WI38 (cell line): ENCODE results near the gene AKAP5.

Experiments used
- H3K4me3 ChIP-seq: 2 replicates; pipeline ENCODE4 v1.5.1; 2011; ENCODE audit warnings: low read depth, mild to moderate bottlenecking, control low read depth, low read length
- TF ChIP-seq, protein P1 (sequence below): IDR thresholded peaks from 2 replicates; pipeline ENCODE4 v1.5.1; 2012; ENCODE audit warnings: low read depth, mild to moderate bottlenecking, control low read depth, low read length

AKAP5 gene

DNA sequence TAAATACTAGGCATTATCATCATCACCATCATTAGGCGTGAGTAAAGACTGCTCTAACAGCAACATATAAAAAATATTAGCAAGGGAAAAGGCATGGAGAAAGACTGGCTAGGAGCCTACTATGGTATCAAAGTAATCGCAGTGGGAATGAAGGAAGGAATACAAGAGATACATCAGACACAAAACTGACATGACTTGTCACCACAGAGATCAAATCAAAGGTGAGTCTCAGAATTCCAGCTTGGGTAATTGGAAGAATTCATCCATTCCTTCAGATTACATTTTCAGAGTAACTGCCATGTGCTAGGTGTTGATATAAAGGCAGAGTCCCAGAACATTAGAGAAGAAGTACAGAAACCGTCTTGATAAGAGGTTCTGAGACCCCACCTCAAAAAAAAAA, 28.2 kb downstream of the AKAP5 start:
- TF ChIP-seq, protein P1, sequence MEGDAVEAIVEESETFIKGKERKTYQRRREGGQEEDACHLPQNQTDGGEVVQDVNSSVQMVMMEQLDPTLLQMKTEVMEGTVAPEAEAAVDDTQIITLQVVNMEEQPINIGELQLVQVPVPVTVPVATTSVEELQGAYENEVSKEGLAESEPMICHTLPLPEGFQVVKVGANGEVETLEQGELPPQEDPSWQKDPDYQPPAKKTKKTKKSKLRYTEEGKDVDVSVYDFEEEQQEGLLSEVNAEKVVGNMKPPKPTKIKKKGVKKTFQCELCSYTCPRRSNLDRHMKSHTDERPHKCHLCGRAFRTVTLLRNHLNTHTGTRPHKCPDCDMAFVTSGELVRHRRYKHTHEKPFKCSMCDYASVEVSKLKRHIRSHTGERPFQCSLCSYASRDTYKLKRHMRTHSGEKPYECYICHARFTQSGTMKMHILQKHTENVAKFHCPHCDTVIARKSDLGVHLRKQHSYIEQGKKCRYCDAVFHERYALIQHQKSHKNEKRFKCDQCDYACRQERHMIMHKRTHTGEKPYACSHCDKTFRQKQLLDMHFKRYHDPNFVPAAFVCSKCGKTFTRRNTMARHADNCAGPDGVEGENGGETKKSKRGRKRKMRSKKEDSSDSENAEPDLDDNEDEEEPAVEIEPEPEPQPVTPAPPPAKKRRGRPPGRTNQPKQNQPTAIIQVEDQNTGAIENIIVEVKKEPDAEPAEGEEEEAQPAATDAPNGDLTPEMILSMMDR, result no peak
- H3K4me3 ChIP-seq, result no peak overlapping the region

DNA sequence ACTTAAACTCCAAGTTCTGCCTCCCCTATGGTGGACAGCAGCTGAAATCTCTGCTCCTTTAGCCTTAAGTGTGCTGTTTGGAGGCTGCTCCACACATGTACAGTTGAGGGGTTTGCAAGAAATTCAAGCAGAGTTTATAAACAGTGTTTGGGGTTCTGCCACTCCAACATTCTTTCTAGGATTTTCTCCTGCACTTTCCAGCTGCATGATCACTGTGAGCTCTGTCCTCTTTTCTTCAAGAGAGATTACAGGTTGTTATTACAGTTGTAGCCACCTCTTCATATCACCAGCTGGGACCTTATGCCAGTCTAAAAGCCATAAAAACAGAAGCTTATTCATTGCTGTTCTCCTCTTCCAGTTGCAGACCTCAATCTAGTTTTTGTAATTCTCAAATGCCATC, 30.0 kb downstream of the AKAP5 start:
- TF ChIP-seq, protein P1, result no peak
- no peak overlapping the region for H3K4me3 ChIP-seq

DNA sequence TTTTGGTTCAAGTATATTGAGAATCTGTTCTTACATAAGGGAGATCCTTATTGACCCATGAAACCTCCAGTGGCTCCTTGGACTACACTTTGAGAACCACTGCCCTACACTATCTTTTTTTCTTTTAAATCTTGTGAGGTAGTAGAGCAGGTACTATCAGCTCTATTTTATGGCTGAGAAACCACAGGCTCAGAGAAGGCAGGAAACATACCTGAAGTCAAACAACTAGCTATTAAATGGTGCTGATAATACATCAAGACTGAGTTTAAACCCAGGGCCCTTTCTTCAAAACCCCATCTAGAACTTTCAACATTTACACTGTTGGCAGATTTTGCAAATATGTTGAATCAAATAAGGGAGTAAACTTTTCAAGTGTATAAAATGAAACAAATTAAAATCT, 31.5 kb downstream of the AKAP5 start:
- H3K4me3 ChIP-seq, result no peak overlapping the region
- TF ChIP-seq, protein P1, result no peak

DNA sequence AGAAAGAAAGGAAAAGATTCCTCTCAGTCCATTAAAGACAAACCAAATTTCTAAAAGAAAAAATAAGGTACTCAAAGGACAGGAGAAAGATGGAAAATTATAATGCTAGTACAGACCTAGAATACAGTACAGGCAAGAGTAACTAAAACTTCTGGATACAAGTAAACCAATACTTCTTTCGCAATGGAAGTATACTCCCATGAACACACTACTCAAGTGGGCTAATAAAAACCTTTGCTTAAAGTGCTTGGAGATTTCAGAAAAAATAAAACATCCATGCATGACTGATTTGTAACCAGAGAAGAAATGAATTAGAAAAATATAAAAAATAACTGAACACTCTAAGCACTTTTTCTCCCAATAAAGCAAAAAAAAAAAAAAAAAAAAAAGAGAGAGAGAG, 34.8 kb downstream of the AKAP5 start:
- no peak overlapping the region for H3K4me3 ChIP-seq
- TF ChIP-seq, protein P1, result no peak

DNA sequence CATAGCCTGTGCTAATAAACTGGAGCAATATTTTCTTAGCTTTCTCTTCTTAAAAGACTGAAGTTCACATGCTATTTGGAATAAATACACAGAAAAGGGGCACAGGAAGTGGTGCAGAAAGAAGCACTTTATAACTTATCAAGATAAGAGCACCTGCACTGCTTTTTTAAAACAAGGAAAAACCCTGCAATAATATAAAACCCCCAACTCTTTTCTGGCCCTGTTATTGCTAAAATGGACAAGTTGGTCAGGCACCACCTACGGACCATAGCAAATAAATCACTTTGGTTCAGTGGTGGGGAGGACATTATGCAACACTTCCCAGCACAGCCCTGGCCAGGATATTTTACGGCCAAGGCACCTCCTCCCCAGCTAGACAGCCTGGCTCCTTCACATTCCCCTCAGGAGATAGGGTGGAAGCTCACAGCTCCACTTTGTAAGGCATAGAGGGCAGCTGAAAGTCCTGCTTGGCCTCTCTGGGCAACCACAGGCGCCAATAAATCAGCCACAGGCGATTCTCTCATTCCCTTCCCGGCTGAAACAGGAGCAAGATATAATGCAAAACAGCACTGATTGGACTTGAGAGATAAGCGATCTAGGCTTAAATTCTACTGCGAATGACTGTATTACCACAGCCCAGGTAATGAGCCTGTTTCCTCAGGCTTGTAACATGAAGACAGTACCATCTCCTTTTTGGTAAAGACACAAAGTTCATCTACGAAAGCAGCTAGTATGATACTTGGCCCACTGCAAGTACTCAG, 36.3 kb downstream of the AKAP5 start:
- TF ChIP-seq, protein P1, result no peak
- peak overlapping the region; percentile 72 for H3K4me3 ChIP-seq

DNA sequence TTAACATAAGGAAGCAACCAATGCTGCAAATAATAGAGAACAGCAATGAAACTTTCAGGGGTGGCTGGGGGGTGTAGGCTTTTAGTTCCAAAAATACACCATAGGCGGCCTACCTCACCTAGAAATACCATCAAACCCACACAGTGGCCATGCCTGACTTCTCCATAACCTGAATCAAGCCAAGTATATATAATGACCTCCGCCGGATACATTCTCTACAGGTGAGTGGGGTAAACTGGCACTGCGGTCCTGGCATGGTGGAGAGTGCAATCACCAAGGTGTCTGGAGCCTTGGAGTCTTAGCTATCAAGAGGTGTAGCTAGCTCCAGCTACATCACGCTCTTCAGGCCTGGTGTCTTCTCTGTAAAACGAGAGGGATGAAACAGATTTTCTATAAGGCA, 37.2 kb downstream of the AKAP5 start:
- TF ChIP-seq, protein P1, result no peak

DNA sequence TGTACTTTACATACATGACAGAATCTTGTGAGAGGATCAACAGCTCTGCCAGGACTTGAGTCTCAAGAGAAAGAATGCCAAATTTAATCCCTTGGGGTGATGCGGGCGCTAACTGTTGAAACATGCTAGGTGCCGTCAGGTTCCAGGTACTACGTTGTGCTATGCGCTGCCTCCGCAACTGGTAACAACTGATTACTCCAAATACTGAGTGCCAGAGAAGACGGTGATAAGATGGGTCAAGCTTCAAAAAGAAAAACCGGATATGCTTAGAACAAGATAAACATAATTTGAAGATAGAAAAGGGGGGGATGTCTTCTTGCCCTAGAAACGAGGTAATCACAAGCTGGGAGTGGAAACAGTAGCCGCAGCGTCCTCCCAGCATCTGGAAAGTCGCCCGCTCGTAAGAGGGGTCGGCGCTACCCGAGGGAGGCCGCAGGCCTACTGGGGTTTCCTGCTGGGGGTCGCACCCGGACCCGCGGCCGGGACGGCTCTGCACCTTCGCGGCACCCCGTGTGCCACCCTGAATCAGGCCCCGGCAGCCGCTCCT, 37.7 kb downstream of the AKAP5 start:
- TF ChIP-seq, protein P1, result 0 out of 2 replicates have a peak, but pooled peaks have one; percentile 1
- peak overlapping the region; percentile 72 for H3K4me3 ChIP-seq

More for the DNA sequence above, 37.2 kb downstream of the AKAP5 start:
- H3K4me3 ChIP-seq, result peak overlapping the region; percentile 72
